ENCODE results near the gene EHBP1. TPM values are rescaled to one million over a fixed set of nuclear protein-coding genes. Genes with fewer than 3 reads are reported as not detected.
"Not testable (repeated sequence)": the region's sequence is repeated elsewhere in the genome, so short reads cannot be mapped to it uniquely, and the experiment has no call there.

EHBP1 gene
- total and polyA plus RNA-seq, 7 experiments from 2014 or later, result 12.3 to 31.5 (median 27.7) TPM

- Mint-ChIP-seq H3K9me3 (peaks cover 0 to 23% (median 6%) of the 10 kb centered on the region in 11 donors), H3K4me1 (peaks cover 0 to 38% (median 22%) of the 10 kb centered on the region in 7 donors), H3K4me3 (no peak overlapping the region), H3K36me3 (peaks cover 9 to 31% (median 16%) of the 10 kb centered on the region in 5 donors), H3K27ac (no peak overlapping the region), H3K27me3 (no peaks in the 10 kb centered on the region)
- Histone ChIP-seq H3K4me1 (ENCODE audit: control insufficient read depth in 2 of 2, insufficient read depth in 2 of 2, low read length in 2 of 2) (no peaks in the 10 kb centered on the region), H3K36me3 (ENCODE audit: control insufficient read depth in 2 of 3, insufficient read depth in 3 of 3, low read length in 3 of 3) (no peaks in the 10 kb centered on the region), H3K27ac (ENCODE audit: low read depth, low read length) (no peak overlapping the region), H3K9me3 (ENCODE audit: control insufficient read depth in 2 of 3, low read length in 3 of 3) (no peaks in the 10 kb centered on the region), H3K4me3 (ENCODE audit: low read length) (no peak overlapping the region), H3K27me3 (ENCODE audit: control insufficient read depth in 2 of 2, insufficient read depth in 2 of 2, low read length in 2 of 2) (no peaks in the 10 kb centered on the region)
- ChIA-PET CTCF (no interaction called here), POLR2A (no interaction called here)
- DNase-seq (no peak), ATAC-seq (no peak)
- intact Hi-C loops (cut with micrococcal nuclease), result no loop called here
These were observed 40.5 kb downstream of the EHBP1 start for GRCh38 chr2:62745891-62746481.

GRCh38 chr2:62747169-62747568 lies 41.7 kb downstream of the EHBP1 start:
- Histone ChIP-seq H3K4me3 (ENCODE audit: low read length) (no peak overlapping the region), H3K36me3 (ENCODE audit: control insufficient read depth in 2 of 3, insufficient read depth in 3 of 3, low read length in 3 of 3) (no peaks in the 10 kb centered on the region), H3K27ac (ENCODE audit: low read depth, low read length) (no peak overlapping the region), H3K27me3 (ENCODE audit: control insufficient read depth in 2 of 2, insufficient read depth in 2 of 2, low read length in 2 of 2) (no peaks in the 10 kb centered on the region), H3K4me1 (ENCODE audit: control insufficient read depth in 2 of 2, insufficient read depth in 2 of 2, low read length in 2 of 2) (no peaks in the 10 kb centered on the region), H3K9me3 (ENCODE audit: control insufficient read depth in 2 of 3, low read length in 3 of 3) (no peaks in the 10 kb centered on the region)
- intact Hi-C loops (cut with micrococcal nuclease), result no loop called here
- H3K4me1 Mint-ChIP-seq, result peaks cover 0 to 33% (median 26%) of the 10 kb centered on the region in 7 donors
- H3K36me3 Mint-ChIP-seq, result peaks cover 16 to 43% (median 23%) of the 10 kb centered on the region in 5 donors
- ATAC-seq (no peak), DNase-seq (no peak)
- CTCF ChIA-PET, result no interaction called here
- peaks cover 0 to 33% (median 8%) of the 10 kb centered on the region in 11 donors for H3K9me3 Mint-ChIP-seq
- POLR2A ChIA-PET, result no interaction called here
- H3K27ac Mint-ChIP-seq, result no peak overlapping the region
- H3K27me3 Mint-ChIP-seq, result no peaks in the 10 kb centered on the region
- no peak overlapping the region for H3K4me3 Mint-ChIP-seq

- CTCF ChIA-PET, result no interaction called here
- DNase-seq (no peak), ATAC-seq (no peak)
- Histone ChIP-seq H3K27ac (ENCODE audit: low read depth, low read length) (no peak overlapping the region), H3K4me3 (ENCODE audit: low read length) (no peak overlapping the region), H3K9me3 (ENCODE audit: control insufficient read depth in 2 of 3, low read length in 3 of 3) (no peaks in the 10 kb centered on the region), H3K4me1 (ENCODE audit: control insufficient read depth in 2 of 2, insufficient read depth in 2 of 2, low read length in 2 of 2) (no peaks in the 10 kb centered on the region), H3K27me3 (ENCODE audit: control insufficient read depth in 2 of 2, insufficient read depth in 2 of 2, low read length in 2 of 2) (no peaks in the 10 kb centered on the region), H3K36me3 (ENCODE audit: control insufficient read depth in 2 of 3, insufficient read depth in 3 of 3, low read length in 3 of 3) (no peaks in the 10 kb centered on the region)
- no peaks in the 10 kb centered on the region for H3K27me3 Mint-ChIP-seq
- POLR2A ChIA-PET, result no interaction called here
- H3K27ac Mint-ChIP-seq, result no peak overlapping the region
- H3K4me1 Mint-ChIP-seq, result peaks cover 0 to 38% (median 26%) of the 10 kb centered on the region in 7 donors
- H3K4me3 Mint-ChIP-seq, result no peak overlapping the region
- intact Hi-C loops (cut with micrococcal nuclease), result no loop called here
- H3K36me3 Mint-ChIP-seq, result peaks cover 16 to 50% (median 30%) of the 10 kb centered on the region in 5 donors
- peaks cover 0 to 40% (median 8%) of the 10 kb centered on the region in 11 donors for H3K9me3 Mint-ChIP-seq
These were observed 42.4 kb downstream of the EHBP1 start for GRCh38 chr2:62747876-62748275.

GRCh38 chr2:62749111-62749510 lies 43.6 kb downstream of the EHBP1 start:
- H3K4me3 Mint-ChIP-seq; H3K36me3 ChIP-seq (ENCODE audit: control insufficient read depth in 2 of 3, insufficient read depth in 3 of 3, low read length in 3 of 3); H3K4me3 ChIP-seq (ENCODE audit: low read length); ATAC-seq; intact Hi-C loops (cut with micrococcal nuclease); H3K27ac ChIP-seq (ENCODE audit: low read depth, low read length); H3K9me3 ChIP-seq (ENCODE audit: control insufficient read depth in 2 of 3, low read length in 3 of 3); CTCF ChIA-PET; H3K4me1 ChIP-seq (ENCODE audit: control insufficient read depth in 2 of 2, insufficient read depth in 2 of 2, low read length in 2 of 2); POLR2A ChIA-PET; H3K27me3 ChIP-seq (ENCODE audit: control insufficient read depth in 2 of 2, insufficient read depth in 2 of 2, low read length in 2 of 2); H3K27me3 Mint-ChIP-seq; DNase-seq; H3K27ac Mint-ChIP-seq: not testable (repeated sequence)
- Mint-ChIP-seq H3K9me3 (peaks cover 0 to 52% (median 13%) of the 10 kb centered on the region in 11 donors), H3K4me1 (peaks cover 0 to 41% (median 16%) of the 10 kb centered on the region in 7 donors), H3K36me3 (peaks cover 16 to 60% (median 41%) of the 10 kb centered on the region in 5 donors)

GRCh38 chr2:62757029-62757428 lies 51.5 kb downstream of the EHBP1 start:
- Mint-ChIP-seq H3K36me3 (peaks cover 0 to 38% (median 19%) of the 10 kb centered on the region in 5 donors), H3K27me3 (no peaks in the 10 kb centered on the region), H3K9me3 (peaks cover 0 to 21% (median 7%) of the 10 kb centered on the region in 11 donors), H3K4me3 (no peak overlapping the region), H3K27ac (no peak overlapping the region), H3K4me1 (peaks cover 0 to 27% (median 12%) of the 10 kb centered on the region in 7 donors)
- Histone ChIP-seq H3K36me3 (ENCODE audit: control insufficient read depth in 2 of 3, insufficient read depth in 3 of 3, low read length in 3 of 3) (no peaks in the 10 kb centered on the region), H3K4me3 (ENCODE audit: low read length) (no peak overlapping the region), H3K9me3 (ENCODE audit: control insufficient read depth in 2 of 3, low read length in 3 of 3) (no peaks in the 10 kb centered on the region), H3K27me3 (ENCODE audit: control insufficient read depth in 2 of 2, insufficient read depth in 2 of 2, low read length in 2 of 2) (no peaks in the 10 kb centered on the region), H3K27ac (ENCODE audit: low read depth, low read length) (no peak overlapping the region), H3K4me1 (ENCODE audit: control insufficient read depth in 2 of 2, insufficient read depth in 2 of 2, low read length in 2 of 2) (no peaks in the 10 kb centered on the region)
- DNase-seq, result no peak
- ATAC-seq, result no peak
- ChIA-PET CTCF (no interaction called here), POLR2A (no interaction called here)
- intact Hi-C loops (cut with micrococcal nuclease), result no loop called here

- Histone ChIP-seq H3K4me3 (ENCODE audit: low read length) (no peak overlapping the region), H3K27me3 (ENCODE audit: control insufficient read depth in 2 of 2, insufficient read depth in 2 of 2, low read length in 2 of 2) (no peaks in the 10 kb centered on the region), H3K36me3 (ENCODE audit: control insufficient read depth in 2 of 3, insufficient read depth in 3 of 3, low read length in 3 of 3) (no peaks in the 10 kb centered on the region), H3K4me1 (ENCODE audit: control insufficient read depth in 2 of 2, insufficient read depth in 2 of 2, low read length in 2 of 2) (no peaks in the 10 kb centered on the region), H3K27ac (ENCODE audit: low read depth, low read length) (no peak overlapping the region), H3K9me3 (ENCODE audit: control insufficient read depth in 2 of 3, low read length in 3 of 3) (no peaks in the 10 kb centered on the region)
- ATAC-seq (no peak), DNase-seq (no peak)
- POLR2A ChIA-PET, result no interaction called here
- peaks cover 0 to 22% (median 0%) of the 10 kb centered on the region in 5 donors for H3K36me3 Mint-ChIP-seq
- intact Hi-C loops (cut with micrococcal nuclease), result no loop called here
- H3K4me1 Mint-ChIP-seq, result peaks cover 0 to 14% (median 13%) of the 10 kb centered on the region in 7 donors
- H3K9me3 Mint-ChIP-seq, result peaks cover 0 to 4% (median 0%) of the 10 kb centered on the region in 11 donors
- CTCF ChIA-PET, result no interaction called here
- H3K4me3 Mint-ChIP-seq, result no peak overlapping the region
- no peaks in the 10 kb centered on the region for H3K27me3 Mint-ChIP-seq
- H3K27ac Mint-ChIP-seq, result no peak overlapping the region
These were observed 54.5 kb downstream of the EHBP1 start for GRCh38 chr2:62760026-62760425.

GRCh38 chr2:62760555-62760954 lies 55.0 kb downstream of the EHBP1 start:
- Histone ChIP-seq H3K36me3 (ENCODE audit: control insufficient read depth in 2 of 3, insufficient read depth in 3 of 3, low read length in 3 of 3) (no peaks in the 10 kb centered on the region), H3K4me3 (ENCODE audit: low read length) (no peak overlapping the region), H3K27ac (ENCODE audit: low read depth, low read length) (no peak overlapping the region), H3K4me1 (ENCODE audit: control insufficient read depth in 2 of 2, insufficient read depth in 2 of 2, low read length in 2 of 2) (no peaks in the 10 kb centered on the region), H3K27me3 (ENCODE audit: control insufficient read depth in 2 of 2, insufficient read depth in 2 of 2, low read length in 2 of 2) (no peaks in the 10 kb centered on the region), H3K9me3 (ENCODE audit: control insufficient read depth in 2 of 3, low read length in 3 of 3) (no peaks in the 10 kb centered on the region)
- Mint-ChIP-seq H3K36me3 (peaks cover 0 to 18% (median 0%) of the 10 kb centered on the region in 5 donors), H3K4me3 (no peak overlapping the region), H3K27me3 (no peaks in the 10 kb centered on the region), H3K27ac (no peak overlapping the region), H3K4me1 (peaks cover 0 to 14% (median 10%) of the 10 kb centered on the region in 7 donors), H3K9me3 (no peaks in the 10 kb centered on the region)
- DNase-seq (no peak), ATAC-seq (no peak)
- CTCF ChIA-PET, result no interaction called here
- intact Hi-C loops (cut with micrococcal nuclease), result no loop called here
- POLR2A ChIA-PET, result no interaction called here

All from naive thymus-derived CD4-positive, alpha-beta T cell (primary cell).